ENCODE data around the gene CA14. TPM values are rescaled to one million over a fixed set of nuclear protein-coding genes. Genes with fewer than 3 reads are reported as not detected.
"Not testable (repeated sequence)": the region's sequence is repeated elsewhere in the genome, so short reads cannot be mapped to it uniquely, and the experiment has no call there.

The CA14 gene
- polyA plus RNA-seq (2011; rRNA removed) (not detected in 2 replicates), polyA minus RNA-seq (2011; rRNA and poly(A)+ RNA removed) (not detected in 2 replicates)

- CTCF ChIA-PET: interaction anchor here (0.8 to 14.1 kb wide), 3 partner anchors 14 to 738 kb away, joined by 3 to 208 read pairs (median 85); partner anchors contain the start of genes APH1A, C1orf54 and CIART
These were observed at the start of gene CA14 for GRCh38 chr1:150257624-150258585. Gene CA14, plus strand, starts transcription at chr1:150257774. Its CDS starts 355 bp downstream, at chr1:150258129.

GRCh38 chr1:150208460-150208859 lies 49.1 kb upstream of the CA14 start:
- CTCF ChIA-PET: interaction anchor here (0.7 kb wide), 1 partner anchor 14 kb away, joined by 3 read pairs; no protein-coding TSS in a partner anchor
- H3K4me3 ChIP-seq (ENCODE audit: low read depth, low read length); H3K36me3 ChIP-seq (ENCODE audit: control insufficient read depth, insufficient read depth, low read length); POLR2A ChIA-PET; DNase-seq (ENCODE audit: low read depth); H3K27me3 ChIP-seq (ENCODE audit: control insufficient read depth, insufficient read depth, low read length): not testable (repeated sequence)

More at GRCh38 chr1:150257624-150258585, at the start of gene CA14:
- DNase-seq (ENCODE audit: low read depth): no peak
- Histone ChIP-seq H3K36me3 (ENCODE audit: control insufficient read depth, insufficient read depth, low read length) (no peaks in the 10 kb centered on the region), H3K4me3 (ENCODE audit: low read depth, low read length) (no peak within 1 kb of the TSS), H3K27me3 (ENCODE audit: control insufficient read depth, insufficient read depth, low read length) (peaks cover 6% of the 10 kb centered on the region)
- TF ChIP-seq CTCF (IDR thresholded peaks at IDR 0.05; ENCODE audit: insufficient read depth, low read depth, low read length): no peak
- POLR2A ChIA-PET: no interaction called here

- no peak overlapping the region for H3K4me3 ChIP-seq (ENCODE audit: low read depth, low read length)
- TF ChIP-seq CTCF (IDR thresholded peaks at IDR 0.05; ENCODE audit: insufficient read depth, low read depth, low read length): no peak
- no peak for DNase-seq (ENCODE audit: low read depth)
- POLR2A ChIA-PET: no interaction called here
- no peaks in the 10 kb centered on the region for H3K27me3 ChIP-seq (ENCODE audit: control insufficient read depth, insufficient read depth, low read length)
- CTCF ChIA-PET: interaction anchor here (0.7 kb wide), 1 partner anchor 20 kb away, joined by 3 read pairs; no protein-coding TSS in a partner anchor
- no peaks in the 10 kb centered on the region for H3K36me3 ChIP-seq (ENCODE audit: control insufficient read depth, insufficient read depth, low read length)
These were observed 47.5 kb upstream of the CA14 start for GRCh38 chr1:150210091-150210490.

GRCh38 chr1:150210706-150211105 lies 46.9 kb upstream of the CA14 start:
- Histone ChIP-seq H3K4me3 (ENCODE audit: low read depth, low read length) (no peak overlapping the region), H3K27me3 (ENCODE audit: control insufficient read depth, insufficient read depth, low read length) (no peaks in the 10 kb centered on the region), H3K36me3 (ENCODE audit: control insufficient read depth, insufficient read depth, low read length) (no peaks in the 10 kb centered on the region)
- DNase-seq (ENCODE audit: low read depth): no peak
- CTCF ChIA-PET: interaction anchor here (0.6 to 0.7 kb wide), 2 partner anchors 20 to 27 kb away, joined by 3 read pairs; no protein-coding TSS in a partner anchor
- no peak for TF ChIP-seq CTCF (IDR thresholded peaks at IDR 0.05; ENCODE audit: insufficient read depth, low read depth, low read length)
- POLR2A ChIA-PET: no interaction called here

- no peak for TF ChIP-seq CTCF (IDR thresholded peaks at IDR 0.05; ENCODE audit: insufficient read depth, low read depth, low read length)
- Histone ChIP-seq H3K4me3 (ENCODE audit: low read depth, low read length) (no peak overlapping the region), H3K36me3 (ENCODE audit: control insufficient read depth, insufficient read depth, low read length) (no peaks in the 10 kb centered on the region), H3K27me3 (ENCODE audit: control insufficient read depth, insufficient read depth, low read length) (no peaks in the 10 kb centered on the region)
- ChIA-PET POLR2A (no interaction called here), CTCF (interaction anchor here (0.7 to 1.5 kb wide), 2 partner anchors 25 to 1015 kb away, joined by 3 to 4 read pairs; no protein-coding TSS in a partner anchor)
- DNase-seq (ENCODE audit: low read depth): no peak
These were observed 45.5 kb upstream of the CA14 start for GRCh38 chr1:150212070-150212469.
